Erythroblast (primary cell): ENCODE data around the gene ESRRB.

ENCODE experiments used
- GATA1 ChIP-seq: IDR thresholded peaks from 2 replicates; pipeline ENCODE4 v1.6.1; 2011; ENCODE audit warnings: low read depth, mild to moderate bottlenecking, control low read depth, low read length, moderate library complexity
- POLR2A ChIP-seq: IDR thresholded peaks from 2 replicates; pipeline ENCODE4 v1.6.1; 2011; ENCODE audit warnings: mild to moderate bottlenecking, low read length

- TF ChIP-seq POLR2A, result no peak
- TF ChIP-seq GATA1, result no peak
These were observed 104.5 kb downstream of the ESRRB start for GRCh38 chr14:76480426-76480825.
